GM12872 (cell line): ENCODE data around the gene GABARAPL2.

Source experiments
- TF ChIP-seq, protein P1 (sequence below): IDR thresholded peaks from 3 replicates; pipeline ENCODE4 v1.5.1; 2011; ENCODE audit warnings: low read depth, mild to moderate bottlenecking, low read length, moderate library complexity; ENCODE audit not compliant: insufficient read depth

The GABARAPL2 gene

DNA sequence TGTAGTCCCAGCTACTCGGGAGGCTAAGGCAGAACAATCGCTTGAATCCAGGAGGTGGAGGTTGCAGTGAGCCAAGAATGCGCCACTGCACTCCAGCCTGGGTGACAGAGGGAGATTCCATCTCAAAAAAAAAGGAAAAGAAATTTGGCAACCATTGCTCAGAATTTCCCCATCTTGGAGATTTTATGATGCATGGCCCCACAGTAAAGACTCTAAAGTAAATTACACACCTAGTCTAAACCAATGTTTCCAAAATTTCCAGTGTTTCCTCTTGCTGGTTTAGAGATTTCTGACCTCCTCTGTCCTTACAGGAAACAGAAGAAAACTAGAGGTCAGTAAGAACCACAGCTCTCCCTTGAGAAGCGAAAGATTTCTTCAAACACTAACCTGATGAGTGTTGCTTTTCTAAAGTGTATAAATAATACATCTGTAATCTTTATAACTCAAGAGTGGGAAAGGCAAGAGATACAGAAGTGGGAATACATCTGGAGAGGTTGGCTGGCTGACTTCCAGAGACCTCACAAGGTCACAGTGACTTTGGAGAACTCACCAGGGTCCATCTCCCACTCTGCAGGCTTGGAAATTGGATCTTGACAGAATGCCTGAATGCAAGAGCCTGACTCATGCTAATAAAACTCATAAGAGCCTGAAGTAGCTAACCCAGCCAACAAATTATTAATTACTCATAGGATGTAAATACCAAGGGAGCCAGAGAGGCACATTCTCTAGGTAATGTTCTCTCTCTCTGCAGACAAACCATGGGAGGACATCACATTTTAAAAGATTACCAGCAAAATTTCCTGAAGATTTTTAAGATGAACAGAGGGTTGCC, 48.1 kb downstream of the GABARAPL2 start:
- TF ChIP-seq, protein P1, sequence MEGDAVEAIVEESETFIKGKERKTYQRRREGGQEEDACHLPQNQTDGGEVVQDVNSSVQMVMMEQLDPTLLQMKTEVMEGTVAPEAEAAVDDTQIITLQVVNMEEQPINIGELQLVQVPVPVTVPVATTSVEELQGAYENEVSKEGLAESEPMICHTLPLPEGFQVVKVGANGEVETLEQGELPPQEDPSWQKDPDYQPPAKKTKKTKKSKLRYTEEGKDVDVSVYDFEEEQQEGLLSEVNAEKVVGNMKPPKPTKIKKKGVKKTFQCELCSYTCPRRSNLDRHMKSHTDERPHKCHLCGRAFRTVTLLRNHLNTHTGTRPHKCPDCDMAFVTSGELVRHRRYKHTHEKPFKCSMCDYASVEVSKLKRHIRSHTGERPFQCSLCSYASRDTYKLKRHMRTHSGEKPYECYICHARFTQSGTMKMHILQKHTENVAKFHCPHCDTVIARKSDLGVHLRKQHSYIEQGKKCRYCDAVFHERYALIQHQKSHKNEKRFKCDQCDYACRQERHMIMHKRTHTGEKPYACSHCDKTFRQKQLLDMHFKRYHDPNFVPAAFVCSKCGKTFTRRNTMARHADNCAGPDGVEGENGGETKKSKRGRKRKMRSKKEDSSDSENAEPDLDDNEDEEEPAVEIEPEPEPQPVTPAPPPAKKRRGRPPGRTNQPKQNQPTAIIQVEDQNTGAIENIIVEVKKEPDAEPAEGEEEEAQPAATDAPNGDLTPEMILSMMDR: no peak

- TF ChIP-seq, protein P1: no peak
Measured at GRCh38 chr16:75615619-75616018, 49.4 kb downstream of the GABARAPL2 start.

- TF ChIP-seq, protein P1: no peak
Measured at GRCh38 chr16:75616521-75617010, 50.4 kb downstream of the GABARAPL2 start.

DNA sequence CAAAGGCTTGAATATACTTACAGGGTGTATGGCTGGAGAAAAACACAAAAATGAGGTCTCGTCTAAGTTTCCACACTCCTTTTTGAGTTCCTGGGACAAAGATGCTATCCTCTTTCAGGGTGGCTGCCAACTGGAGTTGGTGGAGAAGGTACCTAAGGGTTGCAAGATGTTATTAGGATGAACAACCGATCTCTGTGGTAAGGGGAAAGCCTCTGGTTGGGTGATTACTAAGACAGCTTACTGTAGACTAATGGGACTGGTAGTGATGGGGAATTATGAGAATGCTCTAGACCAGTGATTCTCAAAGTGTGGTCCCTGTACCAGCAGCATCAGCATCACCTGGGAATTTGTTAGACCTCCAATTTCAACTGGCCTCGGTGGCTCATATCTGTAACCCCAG, 50.9 kb downstream of the GABARAPL2 start:
- TF ChIP-seq, protein P1: no peak

DNA sequence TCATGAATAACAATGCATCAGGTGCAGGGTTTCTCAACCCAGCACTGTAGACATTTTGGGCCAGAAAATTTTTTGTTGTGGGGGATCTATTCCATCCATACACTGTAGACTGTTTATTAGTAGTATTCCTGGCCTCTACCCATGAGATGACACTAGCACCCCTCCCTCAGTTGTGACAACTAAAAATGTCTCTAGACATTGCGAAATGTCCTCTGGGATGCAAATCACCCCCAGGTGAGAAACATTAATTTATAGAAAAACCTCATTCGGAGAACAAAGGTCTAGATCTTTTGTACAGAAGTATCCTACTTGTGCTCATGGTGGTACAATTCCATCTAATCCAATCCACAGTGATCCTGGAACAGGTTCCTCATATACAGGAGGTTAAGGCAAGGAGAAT, 52.6 kb downstream of the GABARAPL2 start:
- TF ChIP-seq, protein P1: no peak

DNA sequence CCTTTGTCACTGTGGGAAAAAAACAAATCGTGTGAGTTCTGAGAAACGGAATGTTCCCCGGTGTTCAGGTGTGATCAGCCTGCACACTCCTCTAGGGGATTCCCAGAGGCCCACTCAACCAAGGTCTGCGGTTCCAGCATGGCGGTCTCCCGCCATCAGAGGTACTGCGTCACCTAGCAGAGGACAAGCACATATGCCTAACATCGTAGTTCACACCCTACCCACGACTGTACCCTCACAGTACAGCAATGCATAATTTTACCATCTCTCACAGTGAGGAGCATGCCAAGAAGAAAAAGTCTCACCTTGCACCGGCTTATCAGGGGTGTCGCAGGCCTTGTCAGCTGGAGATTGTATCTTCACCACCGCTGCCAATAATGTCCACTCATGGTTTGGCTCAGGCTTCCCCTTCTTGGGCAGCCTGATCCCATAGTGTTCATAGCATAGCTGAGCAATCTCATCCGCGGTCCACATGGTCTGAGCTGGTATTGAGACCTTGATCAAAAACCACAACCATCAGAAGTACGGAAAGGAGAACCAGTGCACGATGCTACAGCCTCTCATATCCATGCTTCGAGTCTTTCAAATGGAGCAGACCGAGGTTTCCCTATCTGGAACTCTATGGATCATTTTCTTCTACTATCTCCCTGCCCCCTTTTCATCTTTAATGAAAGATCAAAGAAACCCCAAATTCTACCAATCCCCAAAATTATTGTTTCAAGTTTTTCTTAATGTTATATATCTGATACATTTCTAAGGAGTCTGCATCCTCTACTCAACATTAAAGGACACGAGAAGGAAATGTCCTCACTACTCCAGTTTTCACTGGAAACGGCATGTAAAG, 54.4 kb downstream of the GABARAPL2 start:
- TF ChIP-seq, protein P1: no peak

- TF ChIP-seq, protein P1: peak; percentile 35; the same call in 2 of the 3 replicates
Measured at GRCh38 chr16:75621170-75621477, 54.9 kb downstream of the GABARAPL2 start.
